Uterus (tissue), 4 donors: Measurements from ENCODE around the gene PGLYRP3. TPM values are rescaled to one million over a fixed set of nuclear protein-coding genes. Genes with fewer than 3 reads are reported as not detected.
A peak's percentile ranks its signal among the peaks of the same experiment; 100 is the strongest.

Experiments
- DNase-seq, 2 donors: peaks; one replicate each; pipeline ENCODE4 v3.0.0-alpha.2; 2019 to 2020
- H3K27ac ChIP-seq, 2 donors: fragments of 200-600 bp; sonication (generic); 1 replicate in 1 of 2; 2 replicates in 1 of 2; pipeline ENCODE4 v1.5.1; 2016 to 2018
- H3K27me3 ChIP-seq, 2 donors: fragments of 200-600 bp; sonication (generic); one replicate each; pipeline ENCODE4 v1.5.1; 2018 to 2019; ENCODE audit warnings: control low read depth in 1 of 2
- H3K36me3 ChIP-seq, 2 donors: fragments of 200-600 bp; sonication (generic); one replicate each; pipeline ENCODE4 v1.5.1; 2019; ENCODE audit warnings: control low read depth in 1 of 2
- H3K4me1 ChIP-seq, 2 donors: fragments of 200-600 bp; sonication (generic); one replicate each; pipeline ENCODE4 v1.5.1; 2018 to 2019; ENCODE audit warnings: control low read depth in 1 of 2
- H3K4me3 ChIP-seq, 2 donors: fragments of 200-600 bp; sonication (generic); 1 replicate in 1 of 2; 2 replicates in 1 of 2; pipeline ENCODE4 v1.5.1; 2018 to 2019; ENCODE audit warnings: mild to moderate bottlenecking in 1 of 2
- H3K9me3 ChIP-seq, 2 donors: fragments of 200-600 bp; sonication (generic); one replicate each; pipeline ENCODE4 v1.5.1; 2019; ENCODE audit warnings: control low read depth in 1 of 2
- POLR2A ChIP-seq, 2 donors: fragments of 450-650 bp; IDR thresholded peaks; one replicate each; pipeline ENCODE4 v1.6.1; 2016; ENCODE audit warnings: antibody characterized with exemption in 2 of 2, mild to moderate bottlenecking in 1 of 2, moderate library complexity in 1 of 2
- intact Hi-C: fragments of 100-400 bp; cut with DNase I; formaldehyde crosslinking; loops from one replicate; pipeline ENCODE4 v1.15.1; 2023; ENCODE audit warnings: low total_unique reads
- total RNA-seq, 4 donors: library from RNA; depleted of rRNA in 3 of 4; stranded (reverse); fragments of >200 nt in 3 of 4; gene quantifications; one replicate each; pipeline versions ENCODE4 v1.1.0 to v1.2.4, GENCODE V29; 2014 to 2023
- TF ChIP-seq, protein P1 (sequence below), 4 experiments: fragments of 200-600 bp in 2 of 4; fragments of 450-650 bp in 2 of 4; sonication (generic) in 2 of 4; IDR thresholded peaks; one replicate each; pipeline ENCODE4 v1.5.1; 2016 to 2019; ENCODE audit warnings: antibody characterized with exemption in 4 of 4, mild to moderate bottlenecking in 2 of 4, moderate library complexity in 1 of 4
- donor health status: DM: yes; HTN: yes; CAD: no.

PGLYRP3 gene
- total RNA-seq, 4 donors from 2014 or later = not detected

GRCh38 chr1:153356392-153357075, 43.8 kb upstream of the PGLYRP3 start:
- H3K36me3 ChIP-seq = no peaks in the 10 kb centered on the region
- TF ChIP-seq POLR2A (IDR thresholded peaks at IDR 0.05) = no peak
- TF ChIP-seq, protein P1, sequence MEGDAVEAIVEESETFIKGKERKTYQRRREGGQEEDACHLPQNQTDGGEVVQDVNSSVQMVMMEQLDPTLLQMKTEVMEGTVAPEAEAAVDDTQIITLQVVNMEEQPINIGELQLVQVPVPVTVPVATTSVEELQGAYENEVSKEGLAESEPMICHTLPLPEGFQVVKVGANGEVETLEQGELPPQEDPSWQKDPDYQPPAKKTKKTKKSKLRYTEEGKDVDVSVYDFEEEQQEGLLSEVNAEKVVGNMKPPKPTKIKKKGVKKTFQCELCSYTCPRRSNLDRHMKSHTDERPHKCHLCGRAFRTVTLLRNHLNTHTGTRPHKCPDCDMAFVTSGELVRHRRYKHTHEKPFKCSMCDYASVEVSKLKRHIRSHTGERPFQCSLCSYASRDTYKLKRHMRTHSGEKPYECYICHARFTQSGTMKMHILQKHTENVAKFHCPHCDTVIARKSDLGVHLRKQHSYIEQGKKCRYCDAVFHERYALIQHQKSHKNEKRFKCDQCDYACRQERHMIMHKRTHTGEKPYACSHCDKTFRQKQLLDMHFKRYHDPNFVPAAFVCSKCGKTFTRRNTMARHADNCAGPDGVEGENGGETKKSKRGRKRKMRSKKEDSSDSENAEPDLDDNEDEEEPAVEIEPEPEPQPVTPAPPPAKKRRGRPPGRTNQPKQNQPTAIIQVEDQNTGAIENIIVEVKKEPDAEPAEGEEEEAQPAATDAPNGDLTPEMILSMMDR (IDR thresholded peaks at IDR 0.05) = no peak
- no peaks in the 10 kb centered on the region for H3K9me3 ChIP-seq
- H3K27ac ChIP-seq = no peak overlapping the region
- intact Hi-C loops = no loop called here
- H3K27me3 ChIP-seq = peaks cover 0 to 4% of the 10 kb centered on the region in 2 donors
- H3K4me1 ChIP-seq = no peaks in the 10 kb centered on the region
- no peak for DNase-seq
- no peak overlapping the region for H3K4me3 ChIP-seq

DNA sequence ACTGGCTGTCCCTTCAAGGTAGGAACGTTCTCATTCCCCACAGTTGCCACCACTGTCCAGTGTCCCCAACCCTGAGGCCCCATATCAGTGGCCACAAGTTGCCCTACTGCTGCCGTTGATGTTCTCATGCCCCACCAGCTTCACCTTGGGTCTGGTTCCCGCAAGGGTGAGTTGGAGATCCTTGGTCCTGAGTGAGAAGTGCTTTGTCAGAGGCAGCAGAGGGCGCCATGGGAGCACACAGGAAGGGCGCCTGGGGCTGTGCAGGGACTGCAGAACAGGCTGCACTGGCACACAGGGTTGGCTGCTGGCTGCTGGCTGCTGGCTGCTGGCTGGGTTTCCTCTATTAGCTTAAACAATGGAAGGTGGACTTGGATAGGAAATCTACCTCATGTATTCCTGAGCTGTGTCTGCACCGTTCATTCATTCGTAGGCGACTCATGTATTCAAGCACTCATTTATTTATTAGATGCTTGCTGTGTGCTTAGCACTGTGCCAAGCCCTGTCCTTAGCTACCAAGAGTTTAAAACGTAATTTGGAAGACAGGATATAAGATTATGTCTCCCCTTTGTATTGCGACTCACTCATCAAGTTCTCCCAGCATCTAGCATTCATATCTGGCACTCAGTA, 42.8 kb upstream of the PGLYRP3 start:
- DNase-seq = peak in 1 of 2 donors; percentile 25
- H3K4me3 ChIP-seq = no peak overlapping the region
- H3K9me3 ChIP-seq = no peaks in the 10 kb centered on the region
- TF ChIP-seq, protein P1 (IDR thresholded peaks at IDR 0.05) = peak in 1 of 4 experiments; percentile 4
- TF ChIP-seq POLR2A (IDR thresholded peaks at IDR 0.05) = no peak
- H3K4me1 ChIP-seq = no peaks in the 10 kb centered on the region
- no peak overlapping the region for H3K27ac ChIP-seq
- no peaks in the 10 kb centered on the region for H3K36me3 ChIP-seq
- H3K27me3 ChIP-seq = peaks cover 0 to 9% of the 10 kb centered on the region in 2 donors
- intact Hi-C loops = no loop called here

DNA sequence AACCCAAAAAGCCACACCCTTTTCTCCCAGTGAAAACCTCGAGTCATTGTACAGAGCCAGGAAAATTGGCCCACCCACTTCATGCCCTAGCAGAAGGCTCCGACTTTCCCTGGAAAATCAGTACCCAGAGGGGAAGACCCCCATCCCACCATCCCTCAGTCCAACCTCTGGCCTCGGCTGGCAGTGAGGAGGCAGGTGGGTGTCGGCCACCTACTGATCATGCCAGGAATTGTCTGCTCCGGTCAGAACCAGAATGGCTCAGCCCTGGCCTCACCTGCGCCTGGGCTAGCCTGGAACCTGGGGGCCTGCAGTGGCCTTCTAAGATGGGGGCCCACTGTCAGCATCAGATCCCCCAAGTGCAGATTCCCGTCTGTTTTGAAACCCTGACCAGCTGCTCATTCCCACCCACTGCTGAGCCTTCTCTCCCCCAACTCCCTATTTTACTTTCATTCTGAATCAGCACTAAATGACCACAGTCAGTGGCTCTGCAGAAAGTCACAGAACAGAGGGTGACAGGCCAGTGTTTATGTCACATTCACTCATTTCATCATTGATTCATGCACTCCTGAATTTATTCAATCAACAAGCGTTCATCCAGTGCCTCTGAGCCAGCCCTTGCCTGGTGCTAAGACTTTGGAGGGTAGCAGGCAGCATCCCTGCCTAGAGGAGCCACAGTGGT, 41.9 kb upstream of the PGLYRP3 start:
- TF ChIP-seq POLR2A (IDR thresholded peaks at IDR 0.05) = no peak
- TF ChIP-seq, protein P1 (IDR thresholded peaks at IDR 0.05) = no peak
- no peak overlapping the region for H3K27ac ChIP-seq
- no peaks in the 10 kb centered on the region for H3K4me1 ChIP-seq
- H3K27me3 ChIP-seq = peaks cover 0 to 9% of the 10 kb centered on the region in 2 donors
- intact Hi-C loops = no loop called here
- no peak for DNase-seq
- H3K9me3 ChIP-seq = no peaks in the 10 kb centered on the region
- H3K36me3 ChIP-seq = no peaks in the 10 kb centered on the region
- no peak overlapping the region for H3K4me3 ChIP-seq

DNA sequence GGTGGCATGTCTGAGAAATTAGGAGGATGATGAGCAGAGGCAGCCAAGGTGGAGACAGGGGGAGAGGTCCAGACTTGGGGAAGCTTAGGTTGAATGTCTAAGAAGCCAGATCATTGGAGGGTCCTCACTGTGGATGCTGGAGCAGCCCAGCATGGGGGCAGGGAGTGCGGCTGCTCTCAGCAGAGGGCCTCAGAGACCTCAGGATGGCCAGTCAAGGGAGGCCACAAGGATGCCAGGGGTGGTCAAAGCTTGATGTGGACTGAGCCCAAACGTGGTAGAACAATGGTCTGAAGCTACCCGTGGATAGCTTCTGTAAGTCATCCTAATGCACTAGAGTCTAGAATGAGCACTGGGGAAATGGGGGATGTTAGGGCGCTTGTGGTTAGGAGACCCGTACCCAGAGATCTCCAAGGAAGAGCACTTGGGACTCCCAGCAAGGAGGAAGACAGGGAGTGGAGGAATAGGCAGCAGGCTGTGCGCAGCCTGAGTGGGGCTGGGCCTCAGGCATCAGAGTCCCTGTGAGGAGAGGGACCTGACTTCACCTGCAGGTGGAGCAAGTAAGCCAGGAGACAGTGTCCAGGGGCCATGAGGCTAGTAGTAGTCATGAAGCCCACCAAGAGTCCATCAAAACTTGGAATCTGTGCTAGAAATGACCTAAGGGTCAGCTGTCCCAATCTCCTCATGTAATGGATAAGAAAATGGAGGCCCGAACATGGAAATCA, 40.6 kb upstream of the PGLYRP3 start:
- no peaks in the 10 kb centered on the region for H3K4me1 ChIP-seq
- peaks cover 0 to 9% of the 10 kb centered on the region in 2 donors for H3K27me3 ChIP-seq
- no peak overlapping the region for H3K27ac ChIP-seq
- intact Hi-C loops = no loop called here
- DNase-seq = no peak
- H3K4me3 ChIP-seq = no peak overlapping the region
- no peaks in the 10 kb centered on the region for H3K36me3 ChIP-seq
- TF ChIP-seq, protein P1 (IDR thresholded peaks at IDR 0.05) = no peak
- no peak for TF ChIP-seq POLR2A (IDR thresholded peaks at IDR 0.05)
- no peaks in the 10 kb centered on the region for H3K9me3 ChIP-seq
